GM15510 (cell line): Measurements from ENCODE around the gene LAMA3.

Experiments used
- POLR2A ChIP-seq: IDR thresholded peaks from 3 replicates; pipeline ENCODE4 v1.6.1; 2011; ENCODE audit warnings: borderline replicate concordance; ENCODE audit not compliant: insufficient read length; ENCODE audit errors: extremely low read depth

LAMA3 gene

GRCh38 chr18:23664674-23665073, 24.6 kb upstream of the LAMA3 start:
- TF ChIP-seq POLR2A, result no peak

- no peak for TF ChIP-seq POLR2A
Measured at GRCh38 chr18:23667114-23667513, 22.1 kb upstream of the LAMA3 start.

- no peak for TF ChIP-seq POLR2A
Measured at GRCh38 chr18:23668731-23669130, 20.5 kb upstream of the LAMA3 start.

- TF ChIP-seq POLR2A, result no peak
Measured at GRCh38 chr18:23669202-23669766, 20.0 kb upstream of the LAMA3 start.

- no peak for TF ChIP-seq POLR2A
Measured at GRCh38 chr18:23669804-23670405, 19.3 kb upstream of the LAMA3 start.

- no peak for TF ChIP-seq POLR2A
Measured at GRCh38 chr18:23671564-23671963, 17.7 kb upstream of the LAMA3 start.

- TF ChIP-seq POLR2A, result no peak
Measured at GRCh38 chr18:23673725-23674124, 15.5 kb upstream of the LAMA3 start.

GRCh38 chr18:23675236-23675635, 14.0 kb upstream of the LAMA3 start:
- no peak for TF ChIP-seq POLR2A

- TF ChIP-seq POLR2A, result no peak
Measured at GRCh38 chr18:23675896-23676295, 13.4 kb upstream of the LAMA3 start.

- TF ChIP-seq POLR2A, result no peak
Measured at GRCh38 chr18:23682045-23682444, 7.2 kb upstream of the LAMA3 start.

- TF ChIP-seq POLR2A, result no peak
Measured at GRCh38 chr18:23682472-23682871, 6.8 kb upstream of the LAMA3 start.

GRCh38 chr18:23683155-23683554, 6.1 kb upstream of the LAMA3 start:
- TF ChIP-seq POLR2A, result no peak

- no peak for TF ChIP-seq POLR2A
Measured at GRCh38 chr18:23683671-23684070, 5.6 kb upstream of the LAMA3 start.

GRCh38 chr18:23684515-23685197, 4.6 kb upstream of the LAMA3 start:
- no peak for TF ChIP-seq POLR2A

GRCh38 chr18:23688528-23688927, 725 bp upstream of the LAMA3 start:
- no peak for TF ChIP-seq POLR2A

GRCh38 chr18:23689616-23690504, 607 bp downstream of the LAMA3 start:
- TF ChIP-seq POLR2A, result no peak

- TF ChIP-seq POLR2A, result no peak
Measured at GRCh38 chr18:23690505-23691068, 1.3 kb downstream of the LAMA3 start.
